SK-N-SH treated with all-trans-retinoic acid at 6 μM for 48 hours (cell line): Measurements from ENCODE around the gene SDK2.

Experiments
- ATAC-seq: fragments of 200-7000 bp; cut with Tn5 transposase; 3 replicates; pipeline ENCODE4 v1.9.1; 2020; ENCODE audit warnings: mild to moderate bottlenecking, moderate library complexity
- ARNTL ChIP-seq: fragments of 450-650 bp; formaldehyde crosslinking; IDR thresholded peaks from 2 replicates; pipeline ENCODE4 v1.5.0; 2020; ENCODE audit warnings: low read depth, mild to moderate bottlenecking, moderate library complexity, borderline replicate concordance
- BACH2 ChIP-seq: fragments of 250-450 bp; sonication (Bioruptor Pico); IDR thresholded peaks from 2 replicates; pipeline ENCODE4 v1.9.0; 2021; ENCODE audit warnings: mild to moderate bottlenecking, borderline replicate concordance
- CSDC2 ChIP-seq: fragments of 250-450 bp; sonication (Bioruptor Pico); IDR thresholded peaks from 2 replicates; pipeline ENCODE4 v1.5.0; 2020; ENCODE audit warnings: mild to moderate bottlenecking, moderate library complexity
- ESRRG ChIP-seq: fragments of 250-450 bp; sonication (Bioruptor Pico); IDR thresholded peaks from 2 replicates; pipeline ENCODE4 v1.6.1; 2021; ENCODE audit warnings: mild to moderate bottlenecking
- GLIS3 ChIP-seq: fragments of 250-450 bp; sonication (Bioruptor Pico); IDR thresholded peaks from 2 replicates; pipeline ENCODE4 v1.5.0; 2020; ENCODE audit warnings: mild to moderate bottlenecking, moderate library complexity
- ISL1 ChIP-seq: fragments of 250-450 bp; sonication (Bioruptor Pico); IDR thresholded peaks from 2 replicates; pipeline ENCODE4 v2.1.2; 2022; ENCODE audit warnings: mild to moderate bottlenecking, moderate library complexity
- OSR1 ChIP-seq: fragments of 250-450 bp; sonication (Bioruptor Pico); IDR thresholded peaks from 2 replicates; pipeline ENCODE4 v1.8.0; 2022; ENCODE audit warnings: moderate library complexity, mild to moderate bottlenecking, inconsistent platforms
- PPARA ChIP-seq: fragments of 250-450 bp; sonication (Bioruptor Pico); IDR thresholded peaks from 2 replicates; pipeline ENCODE4 v1.5.0; 2020; ENCODE audit warnings: mild to moderate bottlenecking, borderline replicate concordance
- RARB ChIP-seq: fragments of 250-450 bp; sonication (Bioruptor Pico); IDR thresholded peaks from 2 replicates; pipeline ENCODE4 v1.8.0; 2021; ENCODE audit warnings: mild to moderate bottlenecking, moderate library complexity
- SNAI2 ChIP-seq: fragments of 250-450 bp; sonication (Bioruptor Pico); IDR thresholded peaks from 2 replicates; pipeline ENCODE4 v1.5.0; 2020; ENCODE audit warnings: mild to moderate bottlenecking, moderate library complexity
- TCF4 ChIP-seq: fragments of 250-450 bp; sonication (Bioruptor Pico); IDR thresholded peaks from 2 replicates; pipeline ENCODE4 v1.8.0; 2021; ENCODE audit warnings: mild to moderate bottlenecking, moderate library complexity, borderline replicate concordance
- TOX ChIP-seq: fragments of 250-450 bp; sonication (Bioruptor Pico); IDR thresholded peaks from 2 replicates; pipeline ENCODE4 v1.8.0; 2021; ENCODE audit warnings: mild to moderate bottlenecking, moderate library complexity, borderline replicate concordance
- ZC3H10 ChIP-seq: fragments of 250-450 bp; sonication (Bioruptor Pico); IDR thresholded peaks from 2 replicates; pipeline ENCODE4 v1.5.1; 2021; ENCODE audit warnings: mild to moderate bottlenecking, moderate library complexity
- ZFP3 ChIP-seq: fragments of 250-450 bp; sonication (Bioruptor Pico); IDR thresholded peaks from 2 replicates; pipeline ENCODE4 v1.5.0; 2020; ENCODE audit warnings: mild to moderate bottlenecking, moderate library complexity
- ZFP30 ChIP-seq: fragments of 450-650 bp; formaldehyde crosslinking; IDR thresholded peaks from 2 replicates; pipeline ENCODE4 v1.5.0; 2022; ENCODE audit warnings: mild to moderate bottlenecking, moderate library complexity
- ZNF565 ChIP-seq: fragments of 450-650 bp; formaldehyde crosslinking; conservative IDR thresholded peaks from 2 replicates; pipeline ENCODE4 v1.5.0; 2020; ENCODE audit warnings: low read depth, mild to moderate bottlenecking, moderate library complexity
- ZNF70 ChIP-seq: fragments of 450-650 bp; formaldehyde crosslinking; IDR thresholded peaks from 2 replicates; pipeline ENCODE4 v1.5.0; 2020; ENCODE audit warnings: mild to moderate bottlenecking, moderate library complexity
- ZNF8 ChIP-seq: fragments of 450-650 bp; formaldehyde crosslinking; IDR thresholded peaks from 2 replicates; pipeline ENCODE4 v1.5.0; 2020; ENCODE audit warnings: mild to moderate bottlenecking, moderate library complexity
- TF ChIP-seq, protein P1 (sequence below): fragments of 250-450 bp; sonication (Bioruptor Pico); IDR thresholded peaks from 2 replicates; pipeline ENCODE4 v1.5.1; 2020; ENCODE audit warnings: low read depth, mild to moderate bottlenecking, moderate library complexity
- TF ChIP-seq, protein P2 (sequence below): fragments of 250-450 bp; sonication (Bioruptor Pico); IDR thresholded peaks from 2 replicates; pipeline ENCODE4 v1.5.1; 2021; ENCODE audit warnings: mild to moderate bottlenecking, moderate library complexity
- TF ChIP-seq, protein P3 (sequence below): fragments of 250-450 bp; sonication (Bioruptor Pico); IDR thresholded peaks from 2 replicates; pipeline ENCODE4 v1.8.0; 2020; ENCODE audit warnings: mild to moderate bottlenecking, moderate library complexity, borderline replicate concordance
- TF ChIP-seq, protein P4 (sequence below): fragments of 250-450 bp; sonication (Bioruptor Pico); IDR thresholded peaks from 2 replicates; pipeline ENCODE4 v1.8.0; 2021; ENCODE audit warnings: low read depth, mild to moderate bottlenecking, moderate library complexity, borderline replicate concordance

SDK2 gene

DNA sequence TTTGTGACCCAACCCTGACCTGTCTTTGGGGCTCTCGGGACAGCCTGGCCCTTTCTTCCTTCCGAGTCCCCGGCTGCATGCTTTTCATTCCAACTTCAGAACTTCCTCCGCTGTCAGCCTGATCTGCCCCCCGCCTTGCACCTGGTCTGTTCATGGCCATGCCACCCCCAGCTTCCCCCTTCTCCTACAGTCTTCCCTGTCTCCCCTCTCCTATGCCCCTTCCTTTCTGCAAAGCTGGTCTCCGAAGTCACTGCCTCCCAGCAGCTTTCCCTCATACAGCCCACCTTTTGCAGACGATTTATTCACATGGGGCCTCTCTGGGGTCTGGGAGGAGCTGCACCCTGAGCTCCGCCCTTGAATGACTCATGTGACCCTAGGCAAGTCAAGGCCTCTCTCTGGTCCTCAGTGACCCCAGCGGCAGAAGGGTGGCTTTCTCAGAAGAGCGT, 47.1 kb upstream of the SDK2 start:
- TF ChIP-seq PPARA (CRISPR knock-in tag) (no peak), SNAI2 (CRISPR knock-in tag) (no peak), ESRRG (CRISPR knock-in tag) (no peak), TOX (no peak), ISL1 (CRISPR knock-in tag) (no peak), ARNTL (no peak), ZNF565 (CRISPR knock-in tag) (no peak), BACH2 (CRISPR knock-in tag) (no peak), ZNF70 (no peak), CSDC2 (no peak), ZFP3 (CRISPR knock-in tag) (no peak), GLIS3 (CRISPR knock-in tag) (no peak), ZFP30 (CRISPR knock-in tag) (no peak), ZNF8 (CRISPR knock-in tag) (no peak)
- TF ChIP-seq, protein P1, sequence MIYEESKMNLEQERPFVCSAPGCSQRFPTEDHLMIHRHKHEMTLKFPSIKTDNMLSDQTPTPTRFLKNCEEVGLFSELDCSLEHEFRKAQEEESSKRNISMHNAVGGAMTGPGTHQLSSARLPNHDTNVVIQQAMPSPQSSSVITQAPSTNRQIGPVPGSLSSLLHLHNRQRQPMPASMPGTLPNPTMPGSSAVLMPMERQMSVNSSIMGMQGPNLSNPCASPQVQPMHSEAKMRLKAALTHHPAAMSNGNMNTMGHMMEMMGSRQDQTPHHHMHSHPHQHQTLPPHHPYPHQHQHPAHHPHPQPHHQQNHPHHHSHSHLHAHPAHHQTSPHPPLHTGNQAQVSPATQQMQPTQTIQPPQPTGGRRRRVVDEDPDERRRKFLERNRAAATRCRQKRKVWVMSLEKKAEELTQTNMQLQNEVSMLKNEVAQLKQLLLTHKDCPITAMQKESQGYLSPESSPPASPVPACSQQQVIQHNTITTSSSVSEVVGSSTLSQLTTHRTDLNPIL (CRISPR knock-in tag): no peak
- TF ChIP-seq, protein P2, sequence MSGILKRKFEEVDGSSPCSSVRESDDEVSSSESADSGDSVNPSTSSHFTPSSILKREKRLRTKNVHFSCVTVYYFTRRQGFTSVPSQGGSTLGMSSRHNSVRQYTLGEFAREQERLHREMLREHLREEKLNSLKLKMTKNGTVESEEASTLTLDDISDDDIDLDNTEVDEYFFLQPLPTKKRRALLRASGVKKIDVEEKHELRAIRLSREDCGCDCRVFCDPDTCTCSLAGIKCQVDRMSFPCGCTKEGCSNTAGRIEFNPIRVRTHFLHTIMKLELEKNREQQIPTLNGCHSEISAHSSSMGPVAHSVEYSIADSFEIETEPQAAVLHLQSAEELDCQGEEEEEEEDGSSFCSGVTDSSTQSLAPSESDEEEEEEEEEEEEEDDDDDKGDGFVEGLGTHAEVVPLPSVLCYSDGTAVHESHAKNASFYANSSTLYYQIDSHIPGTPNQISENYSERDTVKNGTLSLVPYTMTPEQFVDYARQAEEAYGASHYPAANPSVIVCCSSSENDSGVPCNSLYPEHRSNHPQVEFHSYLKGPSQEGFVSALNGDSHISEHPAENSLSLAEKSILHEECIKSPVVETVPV: no peak
- TF ChIP-seq, protein P3, sequence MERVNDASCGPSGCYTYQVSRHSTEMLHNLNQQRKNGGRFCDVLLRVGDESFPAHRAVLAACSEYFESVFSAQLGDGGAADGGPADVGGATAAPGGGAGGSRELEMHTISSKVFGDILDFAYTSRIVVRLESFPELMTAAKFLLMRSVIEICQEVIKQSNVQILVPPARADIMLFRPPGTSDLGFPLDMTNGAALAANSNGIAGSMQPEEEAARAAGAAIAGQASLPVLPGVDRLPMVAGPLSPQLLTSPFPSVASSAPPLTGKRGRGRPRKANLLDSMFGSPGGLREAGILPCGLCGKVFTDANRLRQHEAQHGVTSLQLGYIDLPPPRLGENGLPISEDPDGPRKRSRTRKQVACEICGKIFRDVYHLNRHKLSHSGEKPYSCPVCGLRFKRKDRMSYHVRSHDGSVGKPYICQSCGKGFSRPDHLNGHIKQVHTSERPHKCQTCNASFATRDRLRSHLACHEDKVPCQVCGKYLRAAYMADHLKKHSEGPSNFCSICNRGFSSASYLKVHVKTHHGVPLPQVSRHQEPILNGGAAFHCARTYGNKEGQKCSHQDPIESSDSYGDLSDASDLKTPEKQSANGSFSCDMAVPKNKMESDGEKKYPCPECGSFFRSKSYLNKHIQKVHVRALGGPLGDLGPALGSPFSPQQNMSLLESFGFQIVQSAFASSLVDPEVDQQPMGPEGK: no peak
- no peak for ATAC-seq

DNA sequence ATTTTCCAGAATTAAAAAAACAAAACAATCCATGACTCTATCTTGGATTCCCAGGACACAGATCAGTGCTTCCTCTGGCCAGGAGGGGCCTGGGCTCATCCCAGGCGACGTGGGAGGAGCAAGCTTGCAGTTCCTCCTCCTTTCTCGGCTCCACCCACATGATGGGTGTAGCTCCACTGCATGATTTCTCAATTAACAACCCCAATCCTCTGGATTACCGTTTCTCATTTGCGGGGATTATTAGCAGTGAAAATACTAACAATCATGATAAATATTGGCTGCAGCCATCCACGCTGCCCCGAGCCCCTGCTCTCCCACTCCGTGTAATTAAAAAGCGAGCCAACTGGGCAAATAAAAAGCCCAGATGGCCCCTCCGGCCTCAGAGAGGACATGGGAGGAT, 46.4 kb upstream of the SDK2 start:
- no peak for ATAC-seq
- TF ChIP-seq ZC3H10 (CRISPR knock-in tag): no peak
- no peak for TF ChIP-seq ISL1 (CRISPR knock-in tag)
- TF ChIP-seq TCF4 (CRISPR knock-in tag): no peak
- TF ChIP-seq, protein P4, sequence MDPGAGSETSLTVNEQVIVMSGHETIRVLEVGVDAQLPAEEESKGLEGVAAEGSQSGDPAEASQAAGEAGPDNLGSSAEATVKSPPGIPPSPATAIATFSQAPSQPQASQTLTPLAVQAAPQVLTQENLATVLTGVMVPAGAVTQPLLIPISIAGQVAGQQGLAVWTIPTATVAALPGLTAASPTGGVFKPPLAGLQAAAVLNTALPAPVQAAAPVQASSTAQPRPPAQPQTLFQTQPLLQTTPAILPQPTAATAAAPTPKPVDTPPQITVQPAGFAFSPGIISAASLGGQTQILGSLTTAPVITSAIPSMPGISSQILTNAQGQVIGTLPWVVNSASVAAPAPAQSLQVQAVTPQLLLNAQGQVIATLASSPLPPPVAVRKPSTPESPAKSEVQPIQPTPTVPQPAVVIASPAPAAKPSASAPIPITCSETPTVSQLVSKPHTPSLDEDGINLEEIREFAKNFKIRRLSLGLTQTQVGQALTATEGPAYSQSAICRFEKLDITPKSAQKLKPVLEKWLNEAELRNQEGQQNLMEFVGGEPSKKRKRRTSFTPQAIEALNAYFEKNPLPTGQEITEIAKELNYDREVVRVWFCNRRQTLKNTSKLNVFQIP (CRISPR knock-in tag): no peak
- TF ChIP-seq ZNF70: no peak
- TF ChIP-seq ZFP3 (CRISPR knock-in tag): no peak
- no peak for TF ChIP-seq CSDC2
- no peak for TF ChIP-seq ZNF565 (CRISPR knock-in tag)
- TF ChIP-seq RARB: no peak
- TF ChIP-seq, protein P3: no peak
- TF ChIP-seq TOX: no peak
- TF ChIP-seq ESRRG (CRISPR knock-in tag): no peak
- no peak for TF ChIP-seq OSR1 (CRISPR knock-in tag)
- no peak for TF ChIP-seq ZFP30 (CRISPR knock-in tag)

DNA sequence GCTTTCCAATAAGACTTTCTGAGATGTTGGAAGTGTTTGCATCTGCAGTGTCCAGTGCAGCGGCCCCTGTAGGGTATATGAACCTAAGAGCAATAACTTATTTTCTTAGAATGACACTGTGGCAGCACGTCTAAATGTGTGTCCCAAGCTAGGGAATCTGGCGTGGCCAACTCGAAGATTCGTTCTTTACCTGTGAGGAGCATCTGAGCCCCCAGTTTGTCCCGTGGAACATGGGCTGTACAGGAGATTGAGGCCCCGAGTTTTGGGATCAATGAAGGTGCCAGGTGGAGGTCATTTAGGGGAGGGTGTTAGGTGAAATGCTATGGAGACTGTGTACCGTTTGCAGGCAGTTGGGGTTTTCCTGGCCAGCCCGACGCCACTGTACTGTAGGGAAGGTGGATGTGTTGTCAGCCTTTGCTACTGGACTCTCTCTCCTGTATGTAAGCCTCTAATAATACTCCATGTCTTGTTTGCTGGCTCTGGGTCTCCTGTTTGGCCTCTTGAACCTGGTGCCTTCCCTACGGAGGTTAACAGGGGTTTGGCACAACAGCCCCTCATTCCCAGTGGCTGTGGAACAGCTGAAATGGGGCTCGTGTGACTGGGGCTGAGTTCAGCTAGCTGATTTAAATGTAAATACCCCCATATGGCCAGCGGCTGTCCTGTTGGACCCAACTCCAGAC, 45.5 kb upstream of the SDK2 start:
- ATAC-seq: no peak
- TF ChIP-seq GLIS3 (CRISPR knock-in tag) (no peak), RARB (no peak), OSR1 (CRISPR knock-in tag) (no peak), BACH2 (CRISPR knock-in tag) (no peak), ZNF565 (CRISPR knock-in tag) (no peak), ARNTL (no peak), ISL1 (CRISPR knock-in tag) (no peak), ZC3H10 (CRISPR knock-in tag) (no peak), ESRRG (CRISPR knock-in tag) (no peak)
